CD14-positive monocyte (primary cell): ENCODE measurements around the gene EOLA1. TPM values are rescaled to one million over a fixed set of nuclear protein-coding genes. Genes with fewer than 3 reads are reported as not detected.
A peak's percentile ranks its signal among the peaks of the same experiment; 100 is the strongest.

Source experiments
- DNase-seq, 3 donors: peaks; one replicate each; pipeline ENCODE4 v3.0.0-alpha.2; 2011 to 2022
- H2AFZ ChIP-seq: 2 replicates; pipeline ENCODE4 v1.6.0; 2012; ENCODE audit warnings: mild to moderate bottlenecking, low read depth, low read length, inconsistent platforms; ENCODE audit not compliant: insufficient read depth, poor library complexity, severe bottlenecking
- H3K27ac ChIP-seq, 2 donors: 1 replicate in 1 of 2; 2 replicates in 1 of 2; pipeline ENCODE4 v1.5.1; 2012 to 2013; ENCODE audit warnings: low read length in 2 of 2, control low read depth in 1 of 2, inconsistent platforms in 1 of 2, low read depth in 1 of 2, mild to moderate bottlenecking in 1 of 2
- H3K27me3 ChIP-seq, 2 donors: one replicate each; pipeline versions ENCODE4 v1.6.0 to v1.6.1; 2011 to 2013; ENCODE audit warnings: low read length in 2 of 2; ENCODE audit not compliant: control insufficient read depth in 2 of 2, insufficient read depth in 2 of 2
- H3K36me3 ChIP-seq, 2 donors: replicated peaks in 1 of 2; 1 replicate in 1 of 2; 2 replicates in 1 of 2; pipeline versions ENCODE4 v1.5.1 to v1.6.1; 2012 to 2013; ENCODE audit warnings: low read length in 2 of 2, control low read depth in 1 of 2, inconsistent platforms in 1 of 2, mild to moderate bottlenecking in 1 of 2; ENCODE audit not compliant: insufficient read depth in 2 of 2, control insufficient read depth in 1 of 2
- H3K4me1 ChIP-seq, 2 donors: 1 replicate in 1 of 2; 2 replicates in 1 of 2; pipeline versions ENCODE4 v1.5.1 to v1.6.1; 2012 to 2013; ENCODE audit warnings: low read length in 2 of 2, control low read depth in 1 of 2, inconsistent platforms in 1 of 2, mild to moderate bottlenecking in 1 of 2, moderate library complexity in 1 of 2; ENCODE audit not compliant: insufficient read depth in 2 of 2, control insufficient read depth in 1 of 2
- H3K4me2 ChIP-seq: replicated peaks from 2 replicates; pipeline ENCODE3; 2012; ENCODE audit warnings: low read length, moderate library complexity, mild to moderate bottlenecking; ENCODE audit not compliant: poor library complexity, severe bottlenecking; ENCODE audit errors: extremely low read depth
- H3K4me3 ChIP-seq, 3 experiments: fragments of 200-600 bp in 1 of 3; sonication (generic) in 1 of 3; replicated peaks in 1 of 3; 1 replicate in 2 of 3; 2 replicates in 1 of 3; pipeline ENCODE4 v1.5.1; 2011 to 2013; ENCODE audit warnings: low read length in 3 of 3, mild to moderate bottlenecking in 3 of 3, control low read depth in 2 of 3, low read depth in 2 of 3, inconsistent platforms in 1 of 3, moderate library complexity in 1 of 3
- H3K79me2 ChIP-seq: 2 replicates; pipeline ENCODE4 v1.6.0; 2012; ENCODE audit warnings: mild to moderate bottlenecking, control low read depth, inconsistent platforms, low read length, moderate library complexity; ENCODE audit not compliant: insufficient read depth
- H3K9ac ChIP-seq: 2 replicates; pipeline ENCODE4 v1.6.0; 2017; ENCODE audit warnings: low read length, mild to moderate bottlenecking; ENCODE audit not compliant: insufficient read depth, poor library complexity, severe bottlenecking
- H3K9me3 ChIP-seq, 2 donors: replicated peaks in 1 of 2; 1 replicate in 1 of 2; 2 replicates in 1 of 2; pipeline versions ENCODE4 v1.5.1 to v1.6.1; 2012 to 2013; ENCODE audit warnings: low read length in 2 of 2, control low read depth in 1 of 2; ENCODE audit not compliant: control insufficient read depth in 1 of 2, insufficient read depth in 1 of 2
- H4K20me1 ChIP-seq: 2 replicates; pipeline ENCODE4 v1.6.0; 2012; ENCODE audit warnings: mild to moderate bottlenecking, low read length, control low read depth, moderate library complexity; ENCODE audit not compliant: insufficient read depth
- H3K27ac Mint-ChIP-seq, 7 donors: one replicate each; pipeline ENCODE4 v1.8.0; 2020; ENCODE audit warnings: mild to moderate bottlenecking in 7 of 7, mixed read lengths in 7 of 7, moderate library complexity in 6 of 7, inconsistent platforms in 2 of 7
- H3K27me3 Mint-ChIP-seq, 3 donors: one replicate each; pipeline ENCODE4 v1.8.0; 2021 to 2022; ENCODE audit warnings: low read depth in 3 of 3, mild to moderate bottlenecking in 3 of 3, mixed read lengths in 3 of 3, moderate library complexity in 3 of 3, inconsistent platforms in 1 of 3
- H3K36me3 Mint-ChIP-seq, 2 donors: one replicate each; pipeline ENCODE4 v1.8.0; 2020; ENCODE audit warnings: mixed read lengths in 2 of 2, inconsistent platforms in 1 of 2, mild to moderate bottlenecking in 1 of 2
- H3K4me1 Mint-ChIP-seq: one replicate; pipeline ENCODE4 v1.8.0; 2020; ENCODE audit warnings: mild to moderate bottlenecking, mixed read lengths
- H3K4me3 Mint-ChIP-seq, 2 donors: one replicate each; pipeline ENCODE4 v1.8.0; 2020; ENCODE audit warnings: mild to moderate bottlenecking in 2 of 2, mixed read lengths in 2 of 2, moderate library complexity in 1 of 2
- H3K9me3 Mint-ChIP-seq, 7 donors: one replicate each; pipeline ENCODE4 v1.8.0; 2020 to 2022; ENCODE audit warnings: mixed read lengths in 7 of 7, mild to moderate bottlenecking in 6 of 7, moderate library complexity in 6 of 7, inconsistent platforms in 2 of 7
- CTCF ChIP-seq: fragments of 200-600 bp; IDR thresholded peaks from one replicate; pipeline ENCODE4 v1.8.0; 2022; ENCODE audit warnings: antibody characterized with exemption, mild to moderate bottlenecking
- WGBS: methylation state at CpG from one replicate; pipeline ENCODE4 v1.1.5; 2013; ENCODE audit warnings: missing lambda C conversion rate; ENCODE audit not compliant: insufficient coverage; 5-methylcytosine and 5-hydroxymethylcytosine counted together
- intact Hi-C, 2 donors: fragments of 100-400 bp; cut with micrococcal nuclease; formaldehyde crosslinking; loops; one replicate each; pipeline versions ENCODE4 v1.15.0 to v1.15.1; 2023
- polyA plus RNA-seq, 3 donors: library from polyadenylated mRNA; depleted of rRNA in 1 of 3; unstranded in 2 of 3; stranded (reverse) in 1 of 3; fragments of 300-500 nt in 2 of 3; fragments of >200 nt in 1 of 3; fragmentation: Illumina TruSeq in 2 of 3; gene quantifications; 1 replicate in 2 of 3; 2 replicates in 1 of 3; pipeline ENCODE4 v1.2.3, GENCODE V29; 2012 to 2021

Gene EOLA1
- polyA plus RNA-seq, 3 donors = 15.5 to 48.6 (median 20.7) TPM

GRCh38 chrX:149504226-149504914, 36.4 kb upstream of the EOLA1 start:
- 17% methylated on average over 7 of the region's 10 CpGs for WGBS
- intact Hi-C loops = loop anchor here in 1 of 2 donors (10.0 kb wide), 1 partner anchor 1590 kb away; the partner anchor contains the start of gene FMR1
- Histone ChIP-seq H3K9ac (peak overlapping the region; percentile 83), H3K27me3 (no peaks in the 10 kb centered on the region), H3K4me1 (peaks cover 14 to 22% of the 10 kb centered on the region in 2 donors), H3K79me2 (peaks cover 5% of the 10 kb centered on the region), H2AFZ (no peak overlapping the region), H3K27ac (peak overlapping the region; percentile 93 to 94), H3K36me3 (peaks cover 26 to 29% of the 10 kb centered on the region in 2 donors), H3K4me2 (peak overlapping the region; percentile 73), H4K20me1 (peaks cover 27% of the 10 kb centered on the region), H3K4me3 (peak overlapping the region; percentile 63 to 77 (median 76)), H3K9me3 (no peaks in the 10 kb centered on the region)
- peaks cover 0 to 5% (median 0%) of the 10 kb centered on the region in 3 donors for H3K27me3 Mint-ChIP-seq
- H3K9me3 Mint-ChIP-seq = peaks cover 0 to 3% (median 0%) of the 10 kb centered on the region in 7 donors
- H3K27ac Mint-ChIP-seq = peak overlapping the region; percentile 85 to 99 (median 97)
- H3K4me3 Mint-ChIP-seq = peak overlapping the region; percentile 90 to 98
- peak; percentile 64 to 66 (median 64) for DNase-seq
- peaks cover 21 to 34% of the 10 kb centered on the region in 2 donors for H3K36me3 Mint-ChIP-seq
- TF ChIP-seq CTCF = peak; percentile 30
- peaks cover 15% of the 10 kb centered on the region for H3K4me1 Mint-ChIP-seq

- Histone ChIP-seq H3K9me3 (no peaks in the 10 kb centered on the region), H2AFZ (no peak within 1 kb of the TSS), H3K4me3 (peak within 1 kb of the TSS; percentile 63 to 77 (median 76)), H3K4me1 (peaks cover 19 to 26% of the 10 kb centered on the region in 2 donors), H3K79me2 (peaks cover 5% of the 10 kb centered on the region), H3K36me3 (peaks cover 23 to 24% of the 10 kb centered on the region in 2 donors), H3K27me3 (no peaks in the 10 kb centered on the region), H4K20me1 (peaks cover 22% of the 10 kb centered on the region), H3K27ac (peak within 1 kb of the TSS; percentile 93 to 94), H3K9ac (peak within 1 kb of the TSS; percentile 83), H3K4me2 (peak within 1 kb of the TSS; percentile 73)
- H3K27ac Mint-ChIP-seq = peak within 1 kb of the TSS; percentile 85 to 99 (median 97)
- TF ChIP-seq CTCF = no peak
- DNase-seq = peak; percentile 85 to 86 (median 85)
- peaks cover 0 to 5% (median 0%) of the 10 kb centered on the region in 3 donors for H3K27me3 Mint-ChIP-seq
- peaks cover 0 to 3% (median 0%) of the 10 kb centered on the region in 7 donors for H3K9me3 Mint-ChIP-seq
- H3K36me3 Mint-ChIP-seq = peaks cover 17 to 28% of the 10 kb centered on the region in 2 donors
- intact Hi-C loops = loop anchor here in 1 of 2 donors (10.0 kb wide), 1 partner anchor 1590 kb away; the partner anchor contains the start of gene FMR1
- under 1% methylated on average over 38 of the region's 54 CpGs for WGBS
- peak within 1 kb of the TSS; percentile 90 to 98 for H3K4me3 Mint-ChIP-seq
- H3K4me1 Mint-ChIP-seq = peaks cover 16% of the 10 kb centered on the region
Measured at GRCh38 chrX:149504915-149505651, 35.7 kb upstream of the EOLA1 start, which contains the start of gene IDS. Gene IDS (minus strand): TSS chrX:149505306. CDS start chrX:149505137, 169 bp downstream.
